ENCODE results near the gene TRPV5. TPM values are rescaled to one million over a fixed set of nuclear protein-coding genes. Genes with fewer than 3 reads are reported as not detected.

TRPV5 gene
- total RNA-seq, 2 experiments from 2014 or later = not detected

GRCh38 chr7:142886866-142887265 lies 46.7 kb downstream of the TRPV5 start:
- Mint-ChIP-seq H3K27me3 (peaks cover 5% of the 10 kb centered on the region), H3K9me3 (no peaks in the 10 kb centered on the region), H3K27ac (no peak overlapping the region), H3K36me3 (ENCODE audit: low read depth) (no peaks in the 10 kb centered on the region), H3K4me1 (no peaks in the 10 kb centered on the region), H3K4me3 (no peak overlapping the region)
- no peak for DNase-seq
- POLR2A ChIA-PET = no interaction called here
- CTCF ChIA-PET = interaction anchor here (1.0 kb wide), 2 partner anchors 14 to 255 kb away, joined by 3 read pairs; no protein-coding TSS in a partner anchor

DNA sequence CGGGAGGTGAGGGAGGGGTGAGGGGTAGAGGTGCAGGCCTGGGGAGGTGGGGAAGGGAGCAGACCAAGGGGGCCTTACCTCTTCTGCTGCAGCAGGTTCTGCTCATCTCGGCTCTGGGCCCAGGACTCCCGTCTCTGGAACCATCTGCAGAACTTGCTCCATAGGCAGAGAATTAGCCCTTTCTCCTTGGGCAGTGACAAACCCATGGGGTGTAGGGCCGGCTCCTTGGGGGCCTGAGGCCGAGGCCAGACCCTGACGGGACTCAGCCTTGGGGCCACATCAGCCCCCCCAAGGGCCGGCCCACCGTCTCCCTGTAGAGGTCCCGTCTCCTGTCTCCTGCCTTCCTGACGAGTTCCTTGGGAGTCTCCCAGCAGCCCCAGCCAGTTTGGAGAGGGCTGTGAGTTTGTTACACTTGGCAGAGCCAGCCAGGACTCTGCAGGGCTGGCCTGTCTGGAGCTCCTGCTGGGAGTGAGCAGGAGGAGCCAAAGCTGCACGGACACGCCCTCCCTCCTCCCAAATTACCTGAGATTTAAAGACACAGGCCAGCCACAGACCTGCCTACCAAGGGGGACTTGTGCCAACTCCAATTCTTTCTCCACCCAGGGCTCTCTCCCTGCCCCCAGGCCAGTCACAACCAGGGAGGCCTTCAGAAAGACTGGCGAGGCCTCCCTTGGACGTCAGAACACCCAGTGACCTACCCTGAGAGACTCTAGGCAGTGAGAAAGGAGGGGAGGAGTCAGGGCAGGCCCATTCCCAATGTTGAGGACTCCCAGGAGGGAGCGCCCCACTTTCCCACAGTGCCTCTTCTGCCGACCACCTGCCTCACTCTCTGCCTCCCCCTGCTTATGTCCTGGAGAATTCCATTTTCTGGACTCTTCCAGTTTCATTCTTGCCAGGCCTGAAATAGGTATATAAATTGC lies 48.0 kb downstream of the TRPV5 start, which contains the start of gene TRPV6:
TRPV6 (minus strand) TSS at position 435 of the 920 bp plus-strand sequence.
- ChIA-PET CTCF (no interaction called here), POLR2A (no interaction called here)
- no peaks in the 10 kb centered on the region for H3K9me3 Mint-ChIP-seq
- H3K27me3 Mint-ChIP-seq = peaks cover 9% of the 10 kb centered on the region
- H3K4me3 Mint-ChIP-seq = no peak within 1 kb of the TSS
- H3K4me1 Mint-ChIP-seq = no peaks in the 10 kb centered on the region
- no peak for DNase-seq
- no peak within 1 kb of the TSS for H3K27ac Mint-ChIP-seq
- no peaks in the 10 kb centered on the region for H3K36me3 Mint-ChIP-seq (ENCODE audit: low read depth)

DNA sequence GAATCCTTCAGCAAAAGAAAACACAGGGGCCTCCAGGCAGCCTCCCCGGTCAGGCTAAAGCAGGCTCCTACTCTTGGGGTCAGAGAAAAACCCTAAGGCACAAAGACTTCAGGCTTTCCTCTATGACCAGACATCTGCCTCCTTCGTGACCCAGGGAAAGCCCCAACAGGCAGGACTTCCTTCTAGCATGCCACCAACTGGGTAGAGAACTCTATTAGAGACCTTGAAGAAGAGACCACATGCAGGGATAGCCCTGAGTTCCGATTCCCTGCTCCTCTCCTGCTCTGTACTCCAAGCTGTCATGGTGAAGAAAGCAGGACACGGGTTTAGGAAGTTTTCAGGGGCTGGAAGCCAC lies 49.3 kb downstream of the TRPV5 start:
- peaks cover 17% of the 10 kb centered on the region for H3K27me3 Mint-ChIP-seq
- POLR2A ChIA-PET = no interaction called here

GRCh38 chr7:142883571-142884285 lies 49.8 kb downstream of the TRPV5 start:
- CTCF ChIA-PET = interaction anchor here (1.5 kb wide), 1 partner anchor 11 kb away, joined by 3 read pairs; no protein-coding TSS in a partner anchor
- Mint-ChIP-seq H3K4me1 (no peaks in the 10 kb centered on the region), H3K27me3 (peaks cover 19% of the 10 kb centered on the region)

More for the DNA sequence above, 49.3 kb downstream of the TRPV5 start:
- H3K36me3 Mint-ChIP-seq (ENCODE audit: low read depth) = no peaks in the 10 kb centered on the region
- CTCF ChIA-PET = no interaction called here
- no peaks in the 10 kb centered on the region for H3K4me1 Mint-ChIP-seq
- no peak overlapping the region for H3K4me3 Mint-ChIP-seq
- no peak overlapping the region for H3K27ac Mint-ChIP-seq
- no peaks in the 10 kb centered on the region for H3K9me3 Mint-ChIP-seq
- DNase-seq = no peak

DNA sequence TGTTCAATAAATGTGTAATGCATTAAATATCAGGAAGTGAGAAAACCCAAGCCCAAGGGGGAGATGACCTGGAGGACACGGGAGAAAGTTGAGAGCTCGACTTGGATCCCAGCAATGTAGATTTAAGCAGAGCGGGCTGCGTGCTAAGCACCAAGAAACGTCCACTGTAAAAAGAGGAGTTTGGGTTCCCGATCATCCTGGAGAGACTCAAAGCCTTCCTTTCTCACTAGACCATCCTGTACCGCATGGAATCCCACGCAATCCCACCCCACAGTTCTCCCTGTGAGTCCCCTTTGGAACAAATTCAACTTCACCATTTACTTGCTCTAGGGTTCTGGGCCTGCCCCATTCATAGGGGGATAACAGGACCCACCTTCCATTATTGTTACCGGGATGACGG lies 50.4 kb downstream of the TRPV5 start:
- Mint-ChIP-seq H3K36me3 (ENCODE audit: low read depth) (no peaks in the 10 kb centered on the region), H3K4me1 (no peaks in the 10 kb centered on the region)
- CTCF ChIA-PET = interaction anchor here (1.5 kb wide), 1 partner anchor 11 kb away, joined by 3 read pairs; no protein-coding TSS in a partner anchor

More at GRCh38 chr7:142883571-142884285, 49.8 kb downstream of the TRPV5 start:
- no peak overlapping the region for H3K4me3 Mint-ChIP-seq
- POLR2A ChIA-PET = no interaction called here
- H3K27ac Mint-ChIP-seq = no peak overlapping the region
- no peaks in the 10 kb centered on the region for H3K36me3 Mint-ChIP-seq (ENCODE audit: low read depth)
- no peaks in the 10 kb centered on the region for H3K9me3 Mint-ChIP-seq
- no peak for DNase-seq

DNA sequence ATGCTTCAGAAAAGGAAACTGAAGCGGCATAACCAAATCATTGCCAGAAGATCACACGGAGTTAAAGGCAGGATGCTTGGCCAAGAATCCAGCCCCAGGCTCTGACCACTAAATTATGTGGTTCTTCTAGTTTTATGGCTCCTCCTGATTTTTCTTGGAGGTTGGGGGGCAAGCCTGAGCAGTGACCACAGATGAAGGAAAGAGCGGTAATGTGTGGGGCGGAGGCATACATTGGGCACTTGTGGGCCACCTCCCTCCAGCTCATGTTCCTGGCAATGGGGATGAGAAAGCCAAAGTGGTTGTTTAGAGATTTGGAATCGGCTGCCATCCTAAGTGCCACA lies 51.2 kb downstream of the TRPV5 start:
- POLR2A ChIA-PET = no interaction called here
- Mint-ChIP-seq H3K9me3 (no peaks in the 10 kb centered on the region), H3K36me3 (ENCODE audit: low read depth) (no peaks in the 10 kb centered on the region), H3K27me3 (peaks cover 19% of the 10 kb centered on the region), H3K27ac (no peak overlapping the region), H3K4me3 (no peak overlapping the region), H3K4me1 (no peaks in the 10 kb centered on the region)
- no peak for DNase-seq
- CTCF ChIA-PET = interaction anchor here (1.1 to 1.5 kb wide), 2 partner anchors 10 to 70 kb away, joined by 3 read pairs; no protein-coding TSS in a partner anchor

More for the DNA sequence above, 50.4 kb downstream of the TRPV5 start:
- POLR2A ChIA-PET = no interaction called here
- Mint-ChIP-seq H3K4me3 (no peak overlapping the region), H3K27me3 (peaks cover 19% of the 10 kb centered on the region), H3K9me3 (no peaks in the 10 kb centered on the region), H3K27ac (no peak overlapping the region)
- no peak for DNase-seq

DNA sequence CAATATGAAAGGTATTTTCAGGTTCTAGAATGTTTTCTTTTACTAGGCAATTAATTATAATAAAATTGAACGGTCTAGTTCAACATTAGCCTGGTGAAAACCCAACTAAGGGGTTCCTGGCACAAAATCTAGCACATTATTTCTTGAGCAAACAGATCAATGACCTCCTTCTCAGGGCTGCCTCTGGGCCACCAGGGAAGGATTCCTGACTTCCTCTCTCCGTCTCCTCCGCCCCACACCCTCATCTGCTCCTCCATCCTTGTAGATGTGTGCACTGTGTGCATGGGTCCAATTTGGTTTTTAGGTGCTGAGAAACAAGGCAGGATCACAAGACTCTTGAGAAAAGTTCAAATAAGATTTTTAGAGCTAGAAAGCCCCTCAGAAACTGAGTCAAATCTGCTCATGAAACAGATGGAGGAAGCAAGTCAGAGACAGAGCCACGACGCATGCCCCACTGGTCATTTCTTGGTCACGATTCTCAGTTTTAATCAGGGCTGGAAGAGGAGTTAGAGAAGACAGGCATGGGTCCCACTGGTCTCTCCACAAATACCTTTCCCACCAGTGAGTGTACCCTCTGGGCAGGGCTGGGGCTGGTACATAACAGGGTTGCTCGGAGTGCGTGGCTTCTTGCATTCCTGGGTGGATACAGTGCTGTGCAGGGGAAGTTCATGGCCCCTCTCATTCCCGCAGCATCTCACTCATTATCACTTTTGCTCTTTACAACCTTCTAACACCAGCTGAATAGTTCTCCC lies 51.8 kb downstream of the TRPV5 start:
- no peaks in the 10 kb centered on the region for H3K36me3 Mint-ChIP-seq (ENCODE audit: low read depth)
- ChIA-PET CTCF (interaction anchor here (1.0 to 1.5 kb wide), 7 partner anchors 9 to 70 kb away, joined by 3 to 5 read pairs (median 3); no protein-coding TSS in a partner anchor), POLR2A (no interaction called here)
- H3K27me3 Mint-ChIP-seq = peaks cover 19% of the 10 kb centered on the region
- no peak for DNase-seq
- no peaks in the 10 kb centered on the region for H3K9me3 Mint-ChIP-seq
- H3K27ac Mint-ChIP-seq = no peak overlapping the region
- H3K4me1 Mint-ChIP-seq = no peaks in the 10 kb centered on the region
- H3K4me3 Mint-ChIP-seq = no peak overlapping the region

- no peaks in the 10 kb centered on the region for H3K4me1 Mint-ChIP-seq
- DNase-seq = peak; percentile 59
- CTCF ChIA-PET = interaction anchor here (0.6 to 1.6 kb wide), 9 partner anchors 13 to 134 kb away, joined by 3 to 5 read pairs (median 4); no protein-coding TSS in a partner anchor
- H3K36me3 Mint-ChIP-seq (ENCODE audit: low read depth) = no peaks in the 10 kb centered on the region
- H3K27me3 Mint-ChIP-seq = peaks cover 19% of the 10 kb centered on the region
- no peaks in the 10 kb centered on the region for H3K9me3 Mint-ChIP-seq
- POLR2A ChIA-PET = no interaction called here
- no peak overlapping the region for H3K4me3 Mint-ChIP-seq
- no peak overlapping the region for H3K27ac Mint-ChIP-seq
These were observed 52.6 kb downstream of the TRPV5 start for GRCh38 chr7:142880876-142881505.

DNA sequence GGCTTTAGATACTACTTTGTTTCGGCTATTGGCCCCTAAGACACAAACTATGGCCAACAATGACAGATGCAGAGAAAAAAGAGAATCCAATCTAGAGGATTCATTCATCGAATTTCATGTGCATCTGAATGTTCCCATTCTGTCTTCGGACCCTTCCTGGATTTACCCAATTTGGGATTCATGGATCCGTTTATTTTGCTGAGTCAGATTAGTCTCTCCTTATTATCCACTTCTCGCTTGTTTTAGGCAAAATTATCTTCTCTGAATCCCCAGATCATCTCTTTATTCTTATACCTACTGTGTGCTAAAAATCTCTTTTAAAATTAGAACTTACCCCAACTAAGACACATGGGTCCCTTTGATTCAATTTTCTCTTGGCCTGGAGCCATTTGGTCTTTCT lies 54.5 kb downstream of the TRPV5 start:
- CTCF ChIA-PET = interaction anchor here (1.0 kb wide), 1 partner anchor 336 kb away, joined by 4 read pairs; no protein-coding TSS in a partner anchor
- H3K4me1 Mint-ChIP-seq = no peaks in the 10 kb centered on the region
- no peaks in the 10 kb centered on the region for H3K36me3 Mint-ChIP-seq (ENCODE audit: low read depth)
- no peak overlapping the region for H3K4me3 Mint-ChIP-seq
- DNase-seq = no peak
- H3K27ac Mint-ChIP-seq = no peak overlapping the region
- POLR2A ChIA-PET = no interaction called here
- H3K9me3 Mint-ChIP-seq = no peaks in the 10 kb centered on the region
- peaks cover 19% of the 10 kb centered on the region for H3K27me3 Mint-ChIP-seq

GRCh38 chr7:142878315-142878714 lies 55.2 kb downstream of the TRPV5 start:
- Mint-ChIP-seq H3K9me3 (no peaks in the 10 kb centered on the region), H3K27ac (no peak overlapping the region), H3K4me1 (no peaks in the 10 kb centered on the region), H3K36me3 (ENCODE audit: low read depth) (no peaks in the 10 kb centered on the region), H3K4me3 (no peak overlapping the region), H3K27me3 (peaks cover 19% of the 10 kb centered on the region)
- no peak for DNase-seq
- POLR2A ChIA-PET = no interaction called here
- CTCF ChIA-PET = no interaction called here

DNA sequence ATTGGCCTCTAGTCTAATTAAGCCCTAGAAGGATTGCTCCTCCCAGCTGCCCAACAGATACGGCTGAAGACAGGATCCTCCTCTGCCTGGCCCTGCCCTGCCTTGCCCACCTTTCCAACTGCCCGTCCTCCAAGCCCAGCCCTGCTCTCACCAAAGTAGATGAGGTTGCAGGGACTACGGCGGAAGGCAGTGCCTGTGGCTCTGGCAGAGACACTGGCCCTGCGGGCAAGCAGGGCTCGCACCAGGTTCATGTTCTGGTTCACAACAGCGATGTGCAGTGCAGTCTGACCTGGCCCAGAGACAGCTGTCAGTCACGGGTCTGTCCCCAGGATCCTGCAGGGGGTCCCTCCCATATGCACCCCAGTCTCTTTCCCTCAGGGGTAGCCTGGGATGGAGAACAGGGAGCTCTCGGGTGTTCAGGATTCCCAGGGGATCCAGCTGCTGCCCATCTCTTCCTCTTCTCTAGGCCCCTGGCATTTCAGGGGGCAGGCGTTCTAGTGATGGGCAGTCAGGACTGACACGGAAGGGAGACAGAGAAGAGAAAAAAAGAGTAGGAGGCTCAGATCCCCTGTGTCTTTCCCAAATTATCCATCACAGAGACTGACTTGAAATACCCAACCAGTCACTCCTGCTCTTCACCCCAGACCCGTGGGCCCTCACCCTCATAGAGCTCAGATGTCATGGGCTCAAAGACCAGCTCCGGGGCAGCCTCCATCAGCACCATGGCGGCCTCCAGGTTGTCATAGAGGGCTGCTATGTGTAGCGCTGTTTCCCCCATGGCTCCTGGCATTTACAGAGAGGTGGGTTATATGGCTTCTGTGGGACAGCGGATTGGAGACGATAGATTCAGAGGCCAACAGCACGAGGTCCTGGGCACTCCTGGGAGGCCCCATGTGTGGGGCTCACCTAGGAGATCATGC lies 56.3 kb downstream of the TRPV5 start:
- no peak overlapping the region for H3K27ac Mint-ChIP-seq
- no peaks in the 10 kb centered on the region for H3K4me1 Mint-ChIP-seq
- no peak overlapping the region for H3K4me3 Mint-ChIP-seq
- DNase-seq = no peak
- no peaks in the 10 kb centered on the region for H3K36me3 Mint-ChIP-seq (ENCODE audit: low read depth)
- H3K9me3 Mint-ChIP-seq = no peaks in the 10 kb centered on the region
- H3K27me3 Mint-ChIP-seq = peaks cover 17% of the 10 kb centered on the region
- POLR2A ChIA-PET = no interaction called here
- CTCF ChIA-PET = interaction anchor here (0.8 to 1.4 kb wide), 2 partner anchors 18 to 115 kb away, joined by 3 read pairs; no protein-coding TSS in a partner anchor

Data from activated CD4-positive, alpha-beta T cell treated with anti-CD3 and anti-CD28 coated beads, Interleukin-2, amount 10 ng/mL, durations not matched to agents 7 days and 5 days (primary cell).